Kidney (tissue), 14 donors: Measurements from ENCODE around the gene FBLN7. TPM values are rescaled to one million over a fixed set of nuclear protein-coding genes. Genes with fewer than 3 reads are reported as not detected.

Experiments
- DNase-seq, 5 donors: peaks; one replicate each; pipeline ENCODE4 v3.0.0-alpha.2; 2013 to 2020
- FAIRE-seq: peaks from 2 replicates; lab custom pipeline; 2012; peaks lifted over from hg19 to GRCh38; lab: Jason Lieb, UNC
- H3K27ac ChIP-seq, 2 donors: one replicate each; pipeline ENCODE4 v1.7.0; 2013; ENCODE audit warnings: low read depth in 2 of 2, low read length in 2 of 2, inconsistent platforms in 1 of 2
- H3K27me3 ChIP-seq: one replicate; pipeline ENCODE4 v1.7.1; 2013; ENCODE audit warnings: low read length, inconsistent platforms; ENCODE audit not compliant: control insufficient read depth, insufficient read depth
- H3K36me3 ChIP-seq, 3 donors: one replicate each; pipeline versions ENCODE4 v1.7.0 to v1.7.1; 2013; ENCODE audit warnings: low read length in 3 of 3, control low read depth in 1 of 3, inconsistent platforms in 1 of 3; ENCODE audit not compliant: insufficient read depth in 3 of 3, control insufficient read depth in 2 of 3
- H3K4me1 ChIP-seq, 3 donors: one replicate each; pipeline versions ENCODE4 v1.7.0 to v1.7.1; 2013; ENCODE audit warnings: low read length in 3 of 3, inconsistent platforms in 1 of 3, low read depth in 1 of 3; ENCODE audit not compliant: control insufficient read depth in 2 of 3, insufficient read depth in 2 of 3
- H3K4me3 ChIP-seq, 3 donors: one replicate each; pipeline versions ENCODE4 v1.7.0 to v1.8.1; 2013; ENCODE audit warnings: low read length in 3 of 3, control low read depth in 1 of 3, inconsistent platforms in 1 of 3
- H3K9ac ChIP-seq, 3 donors: one replicate each; pipeline versions ENCODE4 v1.7.0 to v1.7.1; 2013; ENCODE audit warnings: low read length in 3 of 3, control low read depth in 1 of 3, inconsistent platforms in 1 of 3
- H3K9me3 ChIP-seq, 3 donors: one replicate each; pipeline versions ENCODE4 v1.7.0 to v1.7.1; 2013; ENCODE audit warnings: low read length in 3 of 3, control low read depth in 1 of 3, inconsistent platforms in 1 of 3; ENCODE audit not compliant: control insufficient read depth in 2 of 3, insufficient read depth in 1 of 3
- intact Hi-C: fragments of 100-400 bp; cut with DNase I; formaldehyde crosslinking; loops from one replicate; pipeline ENCODE4 v1.11.1; 2022
- polyA plus RNA-seq: library from polyadenylated mRNA; stranded (reverse); fragments of 350-450 nt; fragmentation: Illumina TruSeq; extraction: RNeasy Lipid Tissue Mini Kit (QIAGEN cat#74804); gene quantifications from one replicate; pipeline ENCODE4 v1.2.3, GENCODE V29; 2014; ENCODE audit warnings: low read depth, low replicate concordance; ENCODE audit not compliant: insufficient read depth
- total RNA-seq: library from RNA; stranded (reverse); fragmentation: NEBNext Ultra II Directional; extraction: Animal tissue kit (Norgen Biotek cat#: 25700); gene quantifications from one replicate; pipeline ENCODE4 v1.2.1, GENCODE V29; 2021
- TF ChIP-seq, protein P1 (sequence below): IDR thresholded peaks from 3 replicates; pipeline ENCODE4 v1.5.1; 2012; ENCODE audit warnings: mild to moderate bottlenecking, moderate library complexity, borderline replicate concordance; ENCODE audit not compliant: insufficient read depth; ENCODE audit errors: extremely low read depth
- donor health status: control.
- donor health status: control.
- donor health status: control.
- donor health status: control.
- donor health status: control.
- donor health status: DM: yes; HTN: yes; CAD: no.
- donor health status: Normal renal cell carcinoma (clear cell type).

The FBLN7 gene
- total and polyA plus RNA-seq, 2 donors from 2014 or later: 0.71 to 4.6 TPM

DNA sequence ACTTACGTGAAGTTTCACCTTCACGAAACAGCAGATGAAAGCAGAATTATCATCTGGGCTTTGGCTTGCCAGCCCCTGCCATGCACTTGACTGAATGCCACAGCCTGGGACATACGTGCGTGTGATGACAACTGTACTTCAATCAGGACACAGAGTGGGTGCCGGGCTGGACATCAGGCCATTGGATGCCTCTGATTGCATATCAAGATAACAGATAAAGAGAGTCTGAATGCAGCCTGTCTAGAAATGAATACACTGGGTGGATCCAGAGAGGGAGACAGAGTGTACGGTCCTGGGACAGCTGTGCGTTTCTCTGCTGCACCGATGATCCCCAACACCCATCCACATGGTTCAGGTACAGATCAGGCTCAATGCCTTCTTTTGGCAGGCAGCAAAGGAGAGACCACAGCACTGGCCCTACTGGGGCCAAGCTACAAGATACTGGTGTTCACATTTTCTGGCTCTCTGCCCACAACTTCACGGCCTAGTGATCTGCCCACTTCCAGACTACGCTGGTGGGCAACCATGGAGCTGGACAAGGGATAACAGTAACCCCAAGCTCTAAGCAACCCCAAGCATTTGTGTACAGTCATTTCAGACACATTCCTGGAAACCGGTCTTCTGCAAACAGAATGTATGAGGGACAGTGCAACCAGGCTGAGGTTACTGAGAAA, 35.6 kb downstream of the FBLN7 start:
- intact Hi-C loops: no loop called here
- H3K27me3 ChIP-seq: no peaks in the 10 kb centered on the region
- no peaks in the 10 kb centered on the region for H3K9me3 ChIP-seq
- H3K4me3 ChIP-seq: no peak overlapping the region
- H3K9ac ChIP-seq: no peak overlapping the region
- no peaks in the 10 kb centered on the region for H3K4me1 ChIP-seq
- H3K36me3 ChIP-seq: no peaks in the 10 kb centered on the region
- no peak overlapping the region for H3K27ac ChIP-seq
- no peak for FAIRE-seq
- TF ChIP-seq, protein P1, sequence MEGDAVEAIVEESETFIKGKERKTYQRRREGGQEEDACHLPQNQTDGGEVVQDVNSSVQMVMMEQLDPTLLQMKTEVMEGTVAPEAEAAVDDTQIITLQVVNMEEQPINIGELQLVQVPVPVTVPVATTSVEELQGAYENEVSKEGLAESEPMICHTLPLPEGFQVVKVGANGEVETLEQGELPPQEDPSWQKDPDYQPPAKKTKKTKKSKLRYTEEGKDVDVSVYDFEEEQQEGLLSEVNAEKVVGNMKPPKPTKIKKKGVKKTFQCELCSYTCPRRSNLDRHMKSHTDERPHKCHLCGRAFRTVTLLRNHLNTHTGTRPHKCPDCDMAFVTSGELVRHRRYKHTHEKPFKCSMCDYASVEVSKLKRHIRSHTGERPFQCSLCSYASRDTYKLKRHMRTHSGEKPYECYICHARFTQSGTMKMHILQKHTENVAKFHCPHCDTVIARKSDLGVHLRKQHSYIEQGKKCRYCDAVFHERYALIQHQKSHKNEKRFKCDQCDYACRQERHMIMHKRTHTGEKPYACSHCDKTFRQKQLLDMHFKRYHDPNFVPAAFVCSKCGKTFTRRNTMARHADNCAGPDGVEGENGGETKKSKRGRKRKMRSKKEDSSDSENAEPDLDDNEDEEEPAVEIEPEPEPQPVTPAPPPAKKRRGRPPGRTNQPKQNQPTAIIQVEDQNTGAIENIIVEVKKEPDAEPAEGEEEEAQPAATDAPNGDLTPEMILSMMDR: no peak
- DNase-seq: peak in 3 of 5 donors; percentile 46 to 70 (median 52)

DNA sequence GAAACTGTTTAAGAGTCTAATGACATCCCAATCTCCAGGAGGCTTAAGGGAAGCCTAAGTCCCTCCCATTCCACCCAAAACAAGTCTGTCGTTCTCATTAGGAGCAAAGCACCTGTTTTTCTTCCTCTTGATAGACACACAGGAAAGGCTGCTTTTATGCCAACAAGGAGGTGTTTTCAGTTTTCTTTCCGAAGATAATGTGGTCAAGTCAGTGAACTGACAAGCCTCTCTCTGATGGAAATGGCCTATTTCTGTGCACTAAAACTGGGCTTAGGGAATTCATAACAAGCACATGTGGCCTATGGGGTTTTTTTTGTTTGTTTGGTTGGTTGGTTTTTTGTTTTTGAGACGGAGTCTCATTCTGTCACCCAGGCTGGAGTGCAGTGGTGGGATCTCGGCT, 36.2 kb downstream of the FBLN7 start:
- Histone ChIP-seq H3K9ac (no peak overlapping the region), H3K27ac (no peak overlapping the region), H3K27me3 (no peaks in the 10 kb centered on the region), H3K36me3 (no peaks in the 10 kb centered on the region), H3K9me3 (peaks cover 0 to under 1% (median 0%) of the 10 kb centered on the region in 3 donors), H3K4me1 (no peaks in the 10 kb centered on the region), H3K4me3 (no peak overlapping the region)
- TF ChIP-seq, protein P1: no peak
- FAIRE-seq: no peak
- no peak for DNase-seq
- intact Hi-C loops: no loop called here

DNA sequence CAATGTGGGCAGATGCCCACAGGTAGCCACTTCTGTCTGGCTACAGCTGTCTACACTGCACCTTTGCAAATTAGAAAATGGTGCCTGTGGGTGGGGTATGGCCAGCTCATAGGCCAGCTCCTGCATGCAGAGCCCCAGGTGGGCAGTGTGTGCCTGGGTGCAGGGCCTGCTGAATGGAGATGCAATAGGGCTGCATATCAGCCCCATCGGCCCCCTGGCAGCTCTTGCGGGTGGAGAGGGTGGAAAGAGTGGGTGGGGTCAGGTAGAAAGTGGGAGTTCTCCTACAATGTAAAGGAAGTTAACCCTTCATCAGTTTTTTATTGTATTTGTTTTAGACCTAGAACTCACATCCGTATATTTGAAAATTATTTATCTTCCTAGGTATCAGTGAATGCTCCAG, 37.1 kb downstream of the FBLN7 start:
- Histone ChIP-seq H3K9ac (no peak overlapping the region), H3K4me1 (no peaks in the 10 kb centered on the region), H3K27ac (no peak overlapping the region), H3K36me3 (no peaks in the 10 kb centered on the region), H3K27me3 (no peaks in the 10 kb centered on the region), H3K4me3 (no peak overlapping the region), H3K9me3 (peaks cover 0 to 7% (median 0%) of the 10 kb centered on the region in 3 donors)
- intact Hi-C loops: no loop called here
- TF ChIP-seq, protein P1: no peak
- DNase-seq (no peak), FAIRE-seq (no peak)
